ENCODE data around the gene UGT1A8. TPM values are rescaled to one million over a fixed set of nuclear protein-coding genes. Genes with fewer than 3 reads are reported as not detected.

Gene UGT1A8
- total RNA-seq, 2 experiments from 2014 or later, result not detected

DNA sequence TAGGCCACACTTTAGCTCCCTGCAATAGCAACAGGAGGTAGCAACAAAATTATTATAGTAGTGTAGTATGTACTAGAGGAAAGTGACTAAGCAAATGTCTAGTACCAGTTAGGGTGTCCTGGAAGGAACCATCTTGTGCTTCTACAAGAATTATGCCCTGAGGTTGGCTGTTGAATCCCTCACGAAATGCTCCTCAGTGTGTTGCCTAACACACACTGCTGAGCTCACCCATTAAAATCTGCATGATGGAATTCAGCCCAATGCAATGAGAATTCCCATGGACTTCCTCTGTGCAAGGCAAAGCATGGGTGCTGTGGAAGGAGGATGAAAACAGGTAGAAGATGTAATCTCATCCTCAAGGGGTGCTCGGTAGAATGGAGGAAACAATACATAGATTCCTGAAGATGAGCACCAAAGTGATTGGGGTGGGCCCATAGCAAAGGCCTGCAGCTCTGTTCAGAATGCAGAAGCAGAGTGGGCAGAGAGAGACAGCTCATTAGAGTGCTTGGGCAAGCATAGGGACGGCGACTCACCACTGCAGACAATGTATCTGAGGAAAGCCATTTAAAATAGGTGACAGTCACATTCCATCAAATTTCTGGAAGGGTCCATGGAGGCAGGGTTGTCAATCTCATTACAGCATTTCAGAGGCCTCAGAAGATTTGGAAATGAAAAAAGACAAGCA, 63.1 kb downstream of the UGT1A8 start:
- ChIA-PET CTCF (no interaction called here), POLR2A (no interaction called here)
- DNase-seq, result no peak
- no peaks in the 10 kb centered on the region for H3K9me3 Mint-ChIP-seq
- H3K4me3 Mint-ChIP-seq, result no peak overlapping the region
- H3K36me3 Mint-ChIP-seq (ENCODE audit: low read depth), result no peaks in the 10 kb centered on the region
- H3K4me1 Mint-ChIP-seq, result no peaks in the 10 kb centered on the region
- peaks cover 24% of the 10 kb centered on the region for H3K27me3 Mint-ChIP-seq
- H3K27ac Mint-ChIP-seq, result no peak overlapping the region

DNA sequence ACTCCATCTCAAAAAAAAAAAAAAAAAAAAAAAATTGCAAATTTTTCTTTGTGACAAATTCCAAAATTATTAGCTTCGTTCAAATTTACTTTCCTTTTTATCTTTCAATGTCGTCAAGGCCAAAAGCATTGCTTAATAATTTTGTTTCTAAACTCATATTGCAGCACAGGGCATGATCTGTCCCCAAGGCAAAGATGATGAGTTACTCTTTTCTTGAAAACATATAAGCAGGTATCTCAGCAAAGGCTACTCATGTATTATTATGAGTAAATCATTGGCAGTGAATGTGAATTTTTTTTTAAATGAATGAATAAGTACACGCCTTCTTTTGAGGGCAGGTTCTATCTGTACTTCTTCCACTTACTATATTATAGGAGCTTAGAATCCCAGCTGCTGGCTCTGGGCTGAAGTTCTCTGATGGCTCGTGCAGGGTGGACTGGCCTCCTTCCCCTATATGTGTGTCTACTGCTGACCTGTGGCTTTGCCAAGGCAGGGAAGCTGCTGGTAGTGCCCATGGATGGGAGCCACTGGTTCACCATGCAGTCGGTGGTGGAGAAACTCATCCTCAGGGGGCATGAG, 64.2 kb downstream of the UGT1A8 start, which contains the start of gene UGT1A7:
Gene UGT1A7, plus strand, starts transcription at position 381 of the 579 bp plus-strand sequence. Its CDS starts 37 bp downstream, at position 418.
- H3K9me3 Mint-ChIP-seq, result no peaks in the 10 kb centered on the region

DNA sequence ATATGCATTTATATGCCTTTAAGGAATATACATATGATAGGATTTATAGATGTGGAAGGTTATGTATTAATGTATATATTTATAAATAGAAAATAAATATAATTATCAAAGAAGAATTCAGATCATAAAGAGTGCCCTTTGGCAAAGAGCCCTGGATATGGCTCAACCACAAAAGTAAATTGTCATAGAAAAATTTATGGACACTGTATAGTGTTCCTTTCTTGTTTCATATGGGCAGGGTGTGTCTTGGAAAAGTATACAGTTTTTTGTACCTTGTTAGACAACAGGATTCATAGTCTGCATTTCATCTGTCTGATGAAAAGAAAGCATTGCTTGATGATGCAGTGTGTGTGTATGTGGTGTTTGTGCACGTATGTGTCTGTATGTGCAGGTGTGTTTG, 67.2 kb downstream of the UGT1A8 start:
- POLR2A ChIA-PET, result no interaction called here
- peaks cover 15% of the 10 kb centered on the region for H3K27me3 Mint-ChIP-seq
- no peaks in the 10 kb centered on the region for H3K36me3 Mint-ChIP-seq (ENCODE audit: low read depth)
- no peaks in the 10 kb centered on the region for H3K9me3 Mint-ChIP-seq
- H3K4me3 Mint-ChIP-seq, result no peak overlapping the region
- CTCF ChIA-PET, result no interaction called here
- DNase-seq, result no peak
- no peak overlapping the region for H3K27ac Mint-ChIP-seq
- no peaks in the 10 kb centered on the region for H3K4me1 Mint-ChIP-seq

More for the DNA sequence above, 64.2 kb downstream of the UGT1A8 start, which contains the start of gene UGT1A7:
- CTCF ChIA-PET, result no interaction called here
- H3K4me1 Mint-ChIP-seq, result no peaks in the 10 kb centered on the region
- H3K36me3 Mint-ChIP-seq (ENCODE audit: low read depth), result no peaks in the 10 kb centered on the region
- POLR2A ChIA-PET, result no interaction called here
- H3K4me3 Mint-ChIP-seq, result no peak within 1 kb of the TSS
- no peak for DNase-seq
- no peak within 1 kb of the TSS for H3K27ac Mint-ChIP-seq
- H3K27me3 Mint-ChIP-seq, result peaks cover 22% of the 10 kb centered on the region

DNA sequence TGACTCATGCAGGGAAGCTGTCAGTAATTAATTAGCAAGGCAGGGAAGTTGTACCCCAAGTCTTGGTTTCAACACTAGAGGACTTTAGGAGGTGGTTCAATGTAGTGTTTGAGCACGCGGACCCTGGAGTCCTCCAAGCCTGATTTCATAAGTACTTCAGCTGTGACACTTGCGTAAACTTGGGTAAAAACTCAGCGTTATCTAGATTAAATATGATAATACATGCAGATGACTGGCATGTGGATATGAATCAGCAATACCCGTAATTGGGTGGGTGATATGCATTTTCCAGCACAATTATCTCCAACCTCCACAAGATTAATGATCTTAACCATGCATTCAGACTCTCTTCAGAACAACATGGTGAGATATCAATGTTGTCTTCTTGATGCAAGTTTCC, 69.5 kb downstream of the UGT1A8 start:
- no peaks in the 10 kb centered on the region for H3K36me3 Mint-ChIP-seq (ENCODE audit: low read depth)
- CTCF ChIA-PET, result no interaction called here
- peaks cover 13% of the 10 kb centered on the region for H3K27me3 Mint-ChIP-seq

DNA sequence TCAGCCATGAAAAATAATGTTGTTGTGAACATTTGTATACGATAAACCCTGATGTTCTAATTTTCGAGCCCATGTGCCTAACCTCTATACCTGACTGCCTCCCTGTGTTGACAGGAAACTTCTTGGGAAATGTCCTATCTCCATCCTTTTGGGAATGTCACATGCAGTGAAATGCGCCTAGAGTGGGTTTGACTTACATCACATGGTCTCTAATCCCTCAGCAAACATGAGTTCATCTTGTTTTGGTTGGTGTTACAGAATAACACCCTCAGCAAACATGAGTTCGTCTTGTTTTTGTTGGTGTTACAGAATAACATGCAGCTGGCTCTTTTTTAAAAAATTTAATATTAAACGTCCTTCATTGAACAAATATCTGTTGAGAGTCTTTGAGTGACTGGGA, 70.9 kb downstream of the UGT1A8 start:
- no peak for DNase-seq
- POLR2A ChIA-PET, result no interaction called here
- no peak overlapping the region for H3K27ac Mint-ChIP-seq
- H3K9me3 Mint-ChIP-seq, result no peaks in the 10 kb centered on the region
- CTCF ChIA-PET, result no interaction called here
- no peak overlapping the region for H3K4me3 Mint-ChIP-seq
- peaks cover 15% of the 10 kb centered on the region for H3K27me3 Mint-ChIP-seq
- H3K4me1 Mint-ChIP-seq, result no peaks in the 10 kb centered on the region
- H3K36me3 Mint-ChIP-seq (ENCODE audit: low read depth), result no peaks in the 10 kb centered on the region

More for the DNA sequence above, 69.5 kb downstream of the UGT1A8 start:
- no peak for DNase-seq
- Mint-ChIP-seq H3K4me3 (no peak overlapping the region), H3K4me1 (no peaks in the 10 kb centered on the region), H3K9me3 (no peaks in the 10 kb centered on the region), H3K27ac (no peak overlapping the region)
- POLR2A ChIA-PET, result no interaction called here

DNA sequence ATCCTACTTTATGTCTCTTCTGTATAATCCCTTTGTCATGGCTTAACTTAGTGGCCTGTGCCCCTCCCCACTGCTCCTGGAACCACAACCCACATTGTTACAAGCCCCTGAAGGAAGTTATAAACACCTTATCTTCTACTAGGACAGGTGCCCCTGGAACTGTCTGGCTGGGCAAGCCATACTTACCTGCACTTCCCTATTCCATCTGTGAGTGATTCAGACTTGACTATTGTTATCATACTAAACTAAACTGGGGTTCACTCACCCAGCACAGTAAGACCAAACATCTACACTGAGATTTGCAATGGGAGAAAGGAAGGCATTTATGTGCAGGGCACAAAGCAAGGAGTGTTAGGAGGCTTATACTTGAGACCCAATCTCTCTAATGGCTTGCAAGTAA, 71.6 kb downstream of the UGT1A8 start:
- Mint-ChIP-seq H3K36me3 (ENCODE audit: low read depth) (no peaks in the 10 kb centered on the region), H3K4me1 (no peaks in the 10 kb centered on the region), H3K27me3 (peaks cover 19% of the 10 kb centered on the region), H3K9me3 (no peaks in the 10 kb centered on the region), H3K4me3 (no peak overlapping the region), H3K27ac (no peak overlapping the region)
- POLR2A ChIA-PET, result no interaction called here
- DNase-seq, result no peak
- CTCF ChIA-PET, result no interaction called here

DNA sequence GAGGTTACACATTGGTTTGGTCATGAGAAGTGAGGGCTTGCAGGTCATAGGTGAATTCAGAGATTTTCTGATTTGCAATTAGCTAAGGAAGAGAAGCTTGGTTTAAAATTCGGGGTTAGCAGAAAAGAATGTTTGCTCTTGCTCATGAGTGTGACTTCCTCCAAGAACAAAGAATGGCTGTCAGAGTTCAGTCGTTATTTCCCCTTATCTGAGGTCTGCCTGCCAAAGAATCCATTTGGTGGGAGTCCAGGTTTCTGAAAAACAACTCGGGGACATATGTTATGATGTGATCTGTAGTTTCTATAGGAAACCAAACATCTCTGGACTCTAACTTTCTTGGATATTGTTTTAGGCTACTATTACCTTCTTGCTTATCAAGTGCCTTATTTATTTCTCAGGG, 72.1 kb downstream of the UGT1A8 start:
- Mint-ChIP-seq H3K4me1 (no peaks in the 10 kb centered on the region), H3K9me3 (no peaks in the 10 kb centered on the region), H3K27ac (no peak overlapping the region), H3K4me3 (no peak overlapping the region), H3K36me3 (ENCODE audit: low read depth) (no peaks in the 10 kb centered on the region), H3K27me3 (peaks cover 19% of the 10 kb centered on the region)
- no peak for DNase-seq
- ChIA-PET POLR2A (no interaction called here), CTCF (no interaction called here)

DNA sequence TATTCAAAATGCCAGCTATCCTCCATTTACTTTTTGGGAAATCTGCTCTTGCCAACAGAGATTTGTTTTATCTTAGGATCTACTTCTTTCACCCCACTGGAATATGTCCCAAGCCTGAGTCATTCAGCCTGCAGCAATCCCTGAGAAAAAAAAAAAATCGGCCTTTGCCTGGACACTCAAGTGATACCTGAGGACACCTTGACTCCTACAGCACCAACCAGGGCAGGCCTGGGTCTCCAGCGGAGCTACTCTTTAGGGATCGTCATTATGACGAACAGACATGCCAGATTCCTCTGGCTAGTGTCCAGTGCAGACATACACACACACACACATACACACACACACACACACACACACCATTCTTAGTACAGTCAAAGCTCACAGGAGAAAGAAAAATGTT, 73.0 kb downstream of the UGT1A8 start:
- DNase-seq, result no peak
- Mint-ChIP-seq H3K9me3 (no peaks in the 10 kb centered on the region), H3K27me3 (peaks cover 16% of the 10 kb centered on the region), H3K27ac (no peak overlapping the region), H3K4me1 (no peaks in the 10 kb centered on the region), H3K4me3 (no peak overlapping the region), H3K36me3 (ENCODE audit: low read depth) (no peaks in the 10 kb centered on the region)
- ChIA-PET POLR2A (no interaction called here), CTCF (no interaction called here)

DNA sequence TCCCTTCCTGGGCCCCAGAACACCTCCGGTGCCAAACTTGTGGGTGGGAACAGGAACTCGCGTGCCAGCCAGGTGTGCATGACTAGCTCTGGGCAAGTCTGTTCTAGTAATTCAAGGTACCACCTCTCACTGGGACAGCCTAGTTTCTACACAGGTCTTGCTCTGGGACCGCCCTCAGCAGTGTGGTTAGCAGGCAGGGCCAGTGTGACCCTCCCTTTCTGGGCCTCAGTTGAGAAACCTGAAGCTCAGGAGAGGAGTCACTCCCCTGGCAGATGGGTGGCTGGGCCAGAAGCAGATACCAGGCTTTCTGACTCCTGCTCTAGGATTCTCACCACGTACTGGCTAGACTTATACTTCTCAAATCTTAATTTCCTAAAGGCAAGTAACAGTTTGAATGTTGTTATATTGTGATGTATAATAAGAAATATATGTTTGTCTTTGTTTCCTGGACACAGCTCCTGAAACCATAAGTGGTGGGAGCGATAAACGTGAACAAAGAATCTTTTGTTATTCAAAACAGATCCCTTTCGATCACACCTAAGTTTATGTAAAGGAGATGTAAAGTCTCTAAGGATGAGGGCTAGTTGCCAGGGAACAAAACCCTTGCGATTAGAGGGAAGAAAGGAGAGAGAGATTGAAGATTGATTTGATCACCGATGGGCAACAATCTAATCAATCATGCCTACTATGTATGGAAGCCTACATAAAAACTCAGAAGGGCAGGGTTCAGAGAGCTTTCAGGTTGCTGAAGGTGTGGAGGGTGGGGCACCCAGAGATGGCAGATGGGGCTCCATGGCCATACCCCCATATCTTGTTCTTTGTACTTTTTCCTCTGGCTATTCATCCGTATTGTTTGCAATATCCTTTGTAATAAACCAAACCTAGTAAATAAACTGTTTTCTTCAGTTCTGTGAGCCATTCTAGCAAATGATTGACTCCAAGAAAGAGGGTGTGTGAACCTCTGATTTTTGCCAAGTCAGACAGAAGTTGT, 74.3 kb downstream of the UGT1A8 start:
- DNase-seq, result no peak
- no peak overlapping the region for H3K27ac Mint-ChIP-seq
- POLR2A ChIA-PET, result no interaction called here
- no peak overlapping the region for H3K4me3 Mint-ChIP-seq
- CTCF ChIA-PET, result no interaction called here
- peaks cover 17% of the 10 kb centered on the region for H3K27me3 Mint-ChIP-seq
- H3K36me3 Mint-ChIP-seq (ENCODE audit: low read depth), result no peaks in the 10 kb centered on the region
- H3K4me1 Mint-ChIP-seq, result no peaks in the 10 kb centered on the region
- H3K9me3 Mint-ChIP-seq, result no peaks in the 10 kb centered on the region

DNA sequence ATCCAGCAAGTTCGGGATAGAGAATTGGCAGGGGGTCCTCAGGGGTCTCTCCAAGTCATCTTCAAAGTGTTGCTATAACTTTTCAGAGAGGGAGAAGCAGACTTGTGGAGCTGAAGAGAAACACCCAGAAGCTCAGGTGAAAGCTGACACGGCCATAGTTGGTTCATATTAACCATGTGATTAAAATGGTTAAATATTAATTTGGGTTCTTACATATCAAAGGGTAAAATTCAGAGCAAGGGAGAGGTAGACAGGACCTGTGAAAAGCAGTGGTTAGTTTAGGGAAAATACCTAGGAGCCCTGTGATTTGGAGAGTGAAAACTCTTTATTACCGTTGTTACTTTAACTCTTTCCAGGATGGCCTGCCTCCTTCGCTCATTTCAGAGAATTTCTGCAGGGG, 75.2 kb downstream of the UGT1A8 start, which contains the start of gene UGT1A6:
Gene UGT1A6, plus strand, starts transcription at position 243 of the 400 bp plus-strand sequence. Its CDS starts 115 bp downstream, at position 358.
- Mint-ChIP-seq H3K27me3 (peaks cover 24% of the 10 kb centered on the region), H3K4me3 (no peak within 1 kb of the TSS), H3K9me3 (no peaks in the 10 kb centered on the region), H3K36me3 (ENCODE audit: low read depth) (no peaks in the 10 kb centered on the region), H3K4me1 (no peaks in the 10 kb centered on the region), H3K27ac (no peak within 1 kb of the TSS)
- ChIA-PET POLR2A (no interaction called here), CTCF (no interaction called here)
- DNase-seq, result no peak

DNA sequence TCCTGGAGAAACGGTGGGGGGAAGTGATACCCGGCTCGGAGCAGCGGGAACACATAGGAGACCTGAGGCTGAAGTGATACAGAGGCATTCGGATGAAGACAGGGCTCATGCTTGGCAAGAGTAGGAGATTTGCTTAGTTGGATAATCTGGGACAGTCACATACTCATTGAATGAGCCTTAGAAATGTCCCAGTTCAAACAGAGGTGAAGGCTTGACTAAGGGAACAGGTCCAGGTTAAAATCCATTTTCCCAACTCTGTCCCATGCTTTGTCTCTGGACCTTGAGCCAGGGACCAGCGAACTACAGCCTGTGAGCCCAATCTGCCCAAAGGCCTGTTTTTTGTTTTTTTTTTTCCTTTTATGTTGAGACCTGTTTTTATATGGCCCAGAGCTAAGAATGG, 76.5 kb downstream of the UGT1A8 start:
- H3K4me3 Mint-ChIP-seq, result no peak overlapping the region
- no peak overlapping the region for H3K27ac Mint-ChIP-seq
- ChIA-PET POLR2A (no interaction called here), CTCF (no interaction called here)
- H3K9me3 Mint-ChIP-seq, result no peaks in the 10 kb centered on the region
- no peaks in the 10 kb centered on the region for H3K36me3 Mint-ChIP-seq (ENCODE audit: low read depth)
- peaks cover 18% of the 10 kb centered on the region for H3K27me3 Mint-ChIP-seq
- DNase-seq, result no peak
- H3K4me1 Mint-ChIP-seq, result no peaks in the 10 kb centered on the region

DNA sequence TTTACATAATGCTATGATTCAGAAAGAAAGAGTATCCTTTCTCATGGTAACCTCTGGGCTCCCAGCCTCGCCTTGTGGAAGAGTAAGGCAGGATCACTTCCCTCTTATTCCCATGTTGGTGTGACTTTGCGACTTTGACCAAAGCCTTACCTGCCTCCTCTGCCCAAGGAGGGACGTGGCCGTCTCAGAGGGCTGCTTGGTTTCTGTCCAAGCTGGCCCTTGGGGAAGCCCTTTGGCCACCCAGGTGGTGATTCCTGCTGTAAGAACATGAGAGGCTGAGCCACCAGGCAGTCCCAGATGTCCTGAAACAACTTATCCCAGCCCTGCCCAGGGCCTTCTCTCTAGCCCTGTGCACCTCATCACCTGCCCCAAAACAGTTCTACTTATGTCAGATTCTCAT, 81.3 kb downstream of the UGT1A8 start:
- CTCF ChIA-PET, result no interaction called here
- POLR2A ChIA-PET, result no interaction called here
- no peak overlapping the region for H3K4me3 Mint-ChIP-seq
- H3K27ac Mint-ChIP-seq, result no peak overlapping the region
- H3K27me3 Mint-ChIP-seq, result peaks cover 24% of the 10 kb centered on the region
- no peaks in the 10 kb centered on the region for H3K9me3 Mint-ChIP-seq
- H3K36me3 Mint-ChIP-seq (ENCODE audit: low read depth), result no peaks in the 10 kb centered on the region
- no peak for DNase-seq
- no peaks in the 10 kb centered on the region for H3K4me1 Mint-ChIP-seq

DNA sequence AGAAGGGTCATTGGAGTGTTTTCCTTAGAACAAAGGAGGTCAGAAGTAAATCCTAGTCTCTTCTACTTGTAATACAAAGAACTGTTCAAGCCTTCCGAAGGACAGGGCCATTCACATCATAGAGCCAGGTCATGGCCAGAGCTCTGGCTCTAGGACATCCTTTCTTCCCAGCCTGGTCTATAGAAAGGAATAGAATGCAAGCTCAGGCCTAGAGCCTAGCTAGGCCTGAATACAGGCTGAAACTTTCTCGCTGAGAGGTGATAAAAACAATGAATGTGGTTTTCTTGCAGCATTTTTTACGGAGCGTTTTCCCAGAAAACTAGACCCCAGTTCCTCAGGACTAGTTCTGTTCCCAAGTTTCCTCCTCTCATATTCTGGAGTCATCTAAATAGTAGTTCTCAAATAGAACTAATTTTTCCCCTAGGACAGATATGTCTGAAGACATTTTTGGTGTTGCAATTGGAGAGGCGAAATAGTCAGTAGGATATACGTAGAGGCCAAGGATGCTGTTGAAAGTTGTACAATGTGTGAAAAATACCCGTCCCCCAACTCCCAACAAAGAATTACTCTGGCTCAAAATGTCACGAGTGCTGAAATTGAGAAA, 82.1 kb downstream of the UGT1A8 start:
- CTCF ChIA-PET, result no interaction called here

More for the DNA sequence above, 82.1 kb downstream of the UGT1A8 start:
- H3K27ac Mint-ChIP-seq, result no peak overlapping the region
- no peak overlapping the region for H3K4me3 Mint-ChIP-seq
- no peaks in the 10 kb centered on the region for H3K4me1 Mint-ChIP-seq
- POLR2A ChIA-PET, result no interaction called here
- no peaks in the 10 kb centered on the region for H3K9me3 Mint-ChIP-seq
- peaks cover 24% of the 10 kb centered on the region for H3K27me3 Mint-ChIP-seq
- H3K36me3 Mint-ChIP-seq (ENCODE audit: low read depth), result no peaks in the 10 kb centered on the region
- no peak for DNase-seq
